Heart right ventricle (tissue), 16 donors: ENCODE measurements around the gene MUC3A. TPM values are rescaled to one million over a fixed set of nuclear protein-coding genes. Genes with fewer than 3 reads are reported as not detected.

Experiments
- ATAC-seq, 8 donors: fragments of 200-7000 bp; cut with Tn5 transposase; one replicate each; pipeline ENCODE4 v1.9.1; 2020; ENCODE audit warnings: mild to moderate bottlenecking in 8 of 8, moderate library complexity in 8 of 8, moderate number of reproducible peaks in 1 of 8
- DNase-seq, 2 donors: peaks; one replicate each; pipeline ENCODE4 v3.0.0-alpha.2; 2020
- H3K27ac ChIP-seq, 10 donors: fragments of 200-600 bp; sonication (generic) in 2 of 10; one replicate each; pipeline versions ENCODE4 v1.5.0 to v1.8.0; 2020 to 2022; ENCODE audit warnings: mild to moderate bottlenecking in 3 of 10
- H3K27me3 ChIP-seq, 7 donors: fragments of 200-600 bp; one replicate each; pipeline ENCODE4 v1.8.0; 2021 to 2022; ENCODE audit warnings: mild to moderate bottlenecking in 2 of 7
- H3K36me3 ChIP-seq, 9 donors: fragments of 200-600 bp; sonication (generic) in 1 of 9; one replicate each; pipeline versions ENCODE4 v1.5.0 to v1.8.0; 2020 to 2022; ENCODE audit warnings: mild to moderate bottlenecking in 2 of 9
- H3K4me1 ChIP-seq, 9 donors: fragments of 200-600 bp; sonication (generic) in 1 of 9; one replicate each; pipeline versions ENCODE4 v1.5.0 to v1.8.0; 2020 to 2022; ENCODE audit warnings: mild to moderate bottlenecking in 4 of 9
- H3K4me3 ChIP-seq, 10 donors: fragments of 200-600 bp; sonication (generic) in 2 of 10; one replicate each; pipeline versions ENCODE4 v1.5.0 to v1.8.0; 2020 to 2022; ENCODE audit warnings: mild to moderate bottlenecking in 7 of 10, moderate library complexity in 2 of 10
- H3K9me3 ChIP-seq, 11 donors: fragments of 200-600 bp in 10 of 11; sonication (generic) in 2 of 11; one replicate each; pipeline versions ENCODE4 v1.5.0 to v1.8.0; 2013 to 2022; ENCODE audit warnings: mild to moderate bottlenecking in 2 of 11, control low read depth in 1 of 11, moderate library complexity in 1 of 11
- WGBS, 2 donors: extraction: QIAGEN DNeasy Blood & Tissue Kit; methylation state at CpG; one replicate each; pipeline ENCODE4 v1.1.7; 2013; ENCODE audit warnings: inconsistent platforms in 1 of 2; 5-methylcytosine and 5-hydroxymethylcytosine counted together
- intact Hi-C, 10 donors: fragments of 100-400 bp; cut with DNase I; formaldehyde crosslinking; loops; one replicate each; pipeline versions ENCODE4 v1.11.1 to v1.14.2; 2022
- polyA plus RNA-seq, 2 donors: library from polyadenylated mRNA; stranded (reverse); fragments of 200-250 nt; gene quantifications; one replicate each; pipeline ENCODE4 v1.2.3, GENCODE V29; 2013
- total RNA-seq, 10 donors: library from RNA; stranded (reverse); fragmentation: NEBNext Ultra II Directional in 3 of 10; extraction: Animal tissue kit (Norgen Biotek cat#: 25700) in 3 of 10; gene quantifications; one replicate each; pipeline versions ENCODE4 v1.2.1 to v1.2.4, GENCODE V29; 2021 to 2023
- TF ChIP-seq, protein P1 (sequence below), 9 donors: fragments of 200-600 bp; sonication (generic) in 2 of 9; IDR thresholded peaks; one replicate each; pipeline versions ENCODE4 v1.5.0 to v1.8.0; 2021 to 2022; ENCODE audit warnings: antibody characterized with exemption in 9 of 9, mild to moderate bottlenecking in 5 of 9, moderate library complexity in 1 of 9
- donor health status: Arrhythmogenic right ventricular cardiomyopathy.
- donor health status: ischemic (EF 13 %, LVEDD 7.1; RV severe dilation, severe dysfunction).
- donor health status: healthy with polysubstance abuse.
- donor health status: DM: no; HTN: yes; CAD: no.
- donor health status: DM: no; HTN: no; CAD: no.
- donor health status: ischemic (EF 25% LVEDD 6.9; RV normal size, moderate dysfunction).
- donor health status: ischemic (EF 25% LVEDD 5.7; RV mildly dilated, moderate dysfunction).
- donor health status: healthy.
- donor health status: DM: yes; HTN: yes; CAD: no.
- donor health status: Ischemic cardiomyopathy.
- donor health status: ischemic (EF 35%, LVEDD 5.7; RV mildly dilated, moderate dysfunction).
- donor health status: nonischemic (EF 11% LVEDD 7.7; RV severe dilation, severe dysfunction).
- donor health status: DM: yes; HTN: yes; CAD: no.
- donor health status: PGD.
- donor health status: ischemic (EF 29% LVEDD 5.4; RV normal size, mild dysfunction).
- donor health status: nonischemic (EF 23%, LVEDD 6.1; RV moderate dilation, normal function).

The MUC3A gene
- total and polyA plus RNA-seq, 12 donors = 0.23 to 3.5 (median 0.75) TPM

DNA sequence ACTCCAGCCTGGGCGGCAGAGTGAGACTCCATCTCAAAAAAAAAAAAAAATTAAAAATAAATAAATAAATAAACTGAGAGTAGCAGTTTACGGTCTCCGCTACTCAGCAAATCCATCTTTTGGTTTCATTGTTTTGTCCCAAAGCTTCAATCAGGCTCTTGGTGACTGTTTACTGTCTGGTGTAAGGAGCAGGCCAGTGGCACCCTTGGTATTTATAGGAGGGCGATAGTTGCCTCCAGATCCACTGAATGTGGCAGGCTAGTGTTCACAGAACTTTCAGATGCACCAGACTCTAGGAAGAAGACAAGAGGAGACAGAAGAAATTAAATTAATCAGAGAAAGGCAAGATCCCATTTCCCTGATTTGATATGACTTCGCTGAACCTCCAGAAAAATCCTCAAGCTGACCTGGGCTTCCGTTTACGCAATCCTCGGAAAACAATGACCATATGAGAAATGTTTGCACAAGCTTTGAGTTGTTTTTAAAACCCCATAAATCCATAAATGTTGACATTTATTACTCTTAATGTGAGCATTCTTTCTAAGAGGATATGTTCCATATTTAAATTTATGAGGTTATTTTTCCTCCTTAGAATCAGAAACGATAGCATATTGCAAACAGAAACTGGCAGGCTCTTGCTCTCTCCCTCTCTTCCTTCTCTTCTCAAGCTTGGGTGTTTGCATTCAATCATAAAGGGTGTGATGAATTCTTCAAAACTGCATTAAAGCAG is 7.1 kb upstream of the MUC3A start:
- ATAC-seq = no peak
- H3K9me3 ChIP-seq = peaks cover 0 to 20% (median 5%) of the 10 kb centered on the region in 11 donors
- H3K4me1 ChIP-seq = no peaks in the 10 kb centered on the region
- no peak overlapping the region for H3K4me3 ChIP-seq
- peaks cover 0 to 31% (median 20%) of the 10 kb centered on the region in 7 donors for H3K27me3 ChIP-seq
- 78 to 80% methylated on average over 9 of the region's 9 CpGs for WGBS, 2 donors
- intact Hi-C loops = no loop called here
- DNase-seq = no peak
- TF ChIP-seq, protein P1, sequence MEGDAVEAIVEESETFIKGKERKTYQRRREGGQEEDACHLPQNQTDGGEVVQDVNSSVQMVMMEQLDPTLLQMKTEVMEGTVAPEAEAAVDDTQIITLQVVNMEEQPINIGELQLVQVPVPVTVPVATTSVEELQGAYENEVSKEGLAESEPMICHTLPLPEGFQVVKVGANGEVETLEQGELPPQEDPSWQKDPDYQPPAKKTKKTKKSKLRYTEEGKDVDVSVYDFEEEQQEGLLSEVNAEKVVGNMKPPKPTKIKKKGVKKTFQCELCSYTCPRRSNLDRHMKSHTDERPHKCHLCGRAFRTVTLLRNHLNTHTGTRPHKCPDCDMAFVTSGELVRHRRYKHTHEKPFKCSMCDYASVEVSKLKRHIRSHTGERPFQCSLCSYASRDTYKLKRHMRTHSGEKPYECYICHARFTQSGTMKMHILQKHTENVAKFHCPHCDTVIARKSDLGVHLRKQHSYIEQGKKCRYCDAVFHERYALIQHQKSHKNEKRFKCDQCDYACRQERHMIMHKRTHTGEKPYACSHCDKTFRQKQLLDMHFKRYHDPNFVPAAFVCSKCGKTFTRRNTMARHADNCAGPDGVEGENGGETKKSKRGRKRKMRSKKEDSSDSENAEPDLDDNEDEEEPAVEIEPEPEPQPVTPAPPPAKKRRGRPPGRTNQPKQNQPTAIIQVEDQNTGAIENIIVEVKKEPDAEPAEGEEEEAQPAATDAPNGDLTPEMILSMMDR (IDR thresholded peaks at IDR 0.05) = no peak
- H3K27ac ChIP-seq = no peak overlapping the region
- no peaks in the 10 kb centered on the region for H3K36me3 ChIP-seq

DNA sequence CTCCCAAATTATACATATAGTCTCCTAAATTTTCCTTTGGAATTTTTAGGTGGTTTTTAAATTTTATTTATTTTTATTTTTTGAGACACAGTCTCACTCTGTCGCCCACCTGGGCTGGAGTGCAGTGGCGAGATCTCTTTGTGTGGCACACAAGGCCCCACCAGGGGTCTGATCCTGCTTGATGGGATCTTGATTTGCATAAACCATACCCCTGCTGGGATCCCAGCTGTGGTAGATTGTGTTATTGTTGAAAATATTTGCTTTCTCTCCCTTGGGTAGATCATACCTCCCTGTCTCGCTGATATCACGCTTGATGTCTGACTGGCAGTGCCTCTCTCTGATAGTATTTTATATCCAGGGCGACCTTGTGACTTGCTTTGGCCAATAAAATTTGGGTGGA is 5.6 kb upstream of the MUC3A start:
- Histone ChIP-seq H3K36me3 (no peaks in the 10 kb centered on the region), H3K27ac (no peak overlapping the region), H3K27me3 (peaks cover 0 to 44% (median 24%) of the 10 kb centered on the region in 7 donors), H3K4me1 (no peaks in the 10 kb centered on the region), H3K4me3 (no peak overlapping the region), H3K9me3 (peaks cover 0 to 20% (median 5%) of the 10 kb centered on the region in 11 donors)
- TF ChIP-seq, protein P1 (IDR thresholded peaks at IDR 0.05) = no peak
- intact Hi-C loops = no loop called here
- 73 to 79% methylated on average over 5 of the region's 5 CpGs for WGBS, 2 donors
- no peak for ATAC-seq
- DNase-seq = no peak

DNA sequence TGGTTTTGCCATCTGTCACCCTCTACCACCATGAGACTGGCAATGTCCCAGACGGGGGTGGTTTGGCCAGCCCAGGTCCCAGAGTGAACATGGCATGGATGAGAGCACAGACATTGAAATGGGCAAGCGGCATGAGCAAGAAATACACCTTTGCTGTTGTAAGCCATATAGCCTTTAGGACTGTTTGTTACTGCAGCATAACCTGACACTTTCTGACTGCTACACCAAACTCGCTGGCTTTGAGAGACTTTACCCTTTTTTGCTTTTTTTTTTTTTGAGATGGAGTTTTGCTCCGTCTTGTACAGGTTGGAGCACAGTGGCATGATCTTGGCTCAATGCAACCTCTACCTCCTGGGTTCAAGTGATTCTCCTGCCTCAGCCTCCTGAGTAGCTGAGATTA is 5.2 kb upstream of the MUC3A start:
- WGBS, 2 donors = 75 to 94% methylated on average over 4 of the region's 4 CpGs
- ATAC-seq = no peak
- no peak overlapping the region for H3K27ac ChIP-seq
- intact Hi-C loops = no loop called here
- H3K4me1 ChIP-seq = no peaks in the 10 kb centered on the region
- peaks cover 0 to 48% (median 29%) of the 10 kb centered on the region in 7 donors for H3K27me3 ChIP-seq
- peaks cover 0 to 20% (median 5%) of the 10 kb centered on the region in 11 donors for H3K9me3 ChIP-seq
- H3K4me3 ChIP-seq = no peak overlapping the region
- DNase-seq = no peak
- no peaks in the 10 kb centered on the region for H3K36me3 ChIP-seq
- TF ChIP-seq, protein P1 (IDR thresholded peaks at IDR 0.05) = no peak

DNA sequence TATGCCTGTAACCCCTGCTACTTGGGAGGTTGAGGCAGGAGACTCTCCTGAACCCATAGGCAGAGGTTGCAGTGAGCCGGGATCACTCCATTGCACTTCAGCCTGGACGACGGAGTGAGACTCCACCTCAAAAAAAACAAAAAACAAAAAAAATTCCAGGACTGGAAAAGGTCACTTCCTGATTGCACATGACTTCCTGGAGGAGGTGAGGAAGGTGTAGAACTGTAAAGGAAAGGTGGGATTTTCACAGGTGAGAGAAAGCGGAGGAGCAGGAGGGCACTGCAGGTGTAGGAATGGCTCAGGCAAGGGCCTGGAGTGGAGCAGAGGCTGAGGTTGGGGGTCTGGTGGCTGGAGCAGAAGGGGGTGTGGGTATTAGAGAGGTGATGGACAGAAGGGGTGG is 3.2 kb upstream of the MUC3A start:
- H3K9me3 ChIP-seq = peaks cover 0 to 5% (median 0%) of the 10 kb centered on the region in 11 donors
- TF ChIP-seq, protein P1 (IDR thresholded peaks at IDR 0.05) = no peak
- peaks cover 0 to 68% (median 49%) of the 10 kb centered on the region in 7 donors for H3K27me3 ChIP-seq
- no peaks in the 10 kb centered on the region for H3K36me3 ChIP-seq
- no peak overlapping the region for H3K27ac ChIP-seq
- intact Hi-C loops = no loop called here
- no peak overlapping the region for H3K4me3 ChIP-seq
- DNase-seq = no peak
- 76 to 83% methylated on average over 4 of the region's 4 CpGs for WGBS, 2 donors
- ATAC-seq = no peak
- no peaks in the 10 kb centered on the region for H3K4me1 ChIP-seq
